Gastrocnemius medialis (tissue), 4 donors: Measurements from ENCODE around the gene GNG7.

ENCODE experiments used
- POLR2A ChIP-seq, 2 donors: fragments of 450-650 bp; IDR thresholded peaks; one replicate each; pipeline ENCODE4 v1.6.1; 2017; ENCODE audit warnings: antibody characterized with exemption in 2 of 2, mild to moderate bottlenecking in 2 of 2, moderate library complexity in 2 of 2
- TF ChIP-seq, protein P1 (sequence below), 5 experiments: fragments of 450-650 bp in 3 of 5; fragments of 200-600 bp in 2 of 5; sonication (generic) in 2 of 5; IDR thresholded peaks in 4 of 5; conservative IDR thresholded peaks in 1 of 5; 1 replicate in 4 of 5; 2 replicates in 1 of 5; pipeline ENCODE4 v1.5.1; 2016 to 2019; ENCODE audit warnings: antibody characterized with exemption in 5 of 5, mild to moderate bottlenecking in 3 of 5, moderate library complexity in 3 of 5

- TF ChIP-seq, protein P1, sequence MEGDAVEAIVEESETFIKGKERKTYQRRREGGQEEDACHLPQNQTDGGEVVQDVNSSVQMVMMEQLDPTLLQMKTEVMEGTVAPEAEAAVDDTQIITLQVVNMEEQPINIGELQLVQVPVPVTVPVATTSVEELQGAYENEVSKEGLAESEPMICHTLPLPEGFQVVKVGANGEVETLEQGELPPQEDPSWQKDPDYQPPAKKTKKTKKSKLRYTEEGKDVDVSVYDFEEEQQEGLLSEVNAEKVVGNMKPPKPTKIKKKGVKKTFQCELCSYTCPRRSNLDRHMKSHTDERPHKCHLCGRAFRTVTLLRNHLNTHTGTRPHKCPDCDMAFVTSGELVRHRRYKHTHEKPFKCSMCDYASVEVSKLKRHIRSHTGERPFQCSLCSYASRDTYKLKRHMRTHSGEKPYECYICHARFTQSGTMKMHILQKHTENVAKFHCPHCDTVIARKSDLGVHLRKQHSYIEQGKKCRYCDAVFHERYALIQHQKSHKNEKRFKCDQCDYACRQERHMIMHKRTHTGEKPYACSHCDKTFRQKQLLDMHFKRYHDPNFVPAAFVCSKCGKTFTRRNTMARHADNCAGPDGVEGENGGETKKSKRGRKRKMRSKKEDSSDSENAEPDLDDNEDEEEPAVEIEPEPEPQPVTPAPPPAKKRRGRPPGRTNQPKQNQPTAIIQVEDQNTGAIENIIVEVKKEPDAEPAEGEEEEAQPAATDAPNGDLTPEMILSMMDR (IDR thresholded peaks at IDR 0.05 in 4 of 5, conservative IDR thresholded peaks at IDR 0.05 in 1 of 5), result no peak
- no peak for TF ChIP-seq POLR2A (IDR thresholded peaks at IDR 0.05)
These were observed 30.4 kb upstream of the GNG7 start for GRCh38 chr19:2732883-2733282.
